Caco-2 (cell line): ENCODE data around the gene INPP5J. TPM values are rescaled to one million over a fixed set of nuclear protein-coding genes. Genes with fewer than 3 reads are reported as not detected.

Experiments
- BruUV-seq: library from RNA; stranded (reverse); fragments of 400-500 nt; replicated peaks from 2 replicates; lab custom pipeline; 2021; lab: Mats Ljungman, UMichigan
- CTCF ChIA-PET: fragments of 300-600 bp; sonication (Branson Sonifier 250); formaldehyde crosslinking; loops from one replicate; lab custom pipeline; 2022; ENCODE audit warnings: antibody characterized with exemption; lab: Charles Lee
- POLR2A ChIA-PET: fragments of 300-600 bp; sonication (Branson Sonifier 250); formaldehyde crosslinking; loops from one replicate; lab custom pipeline; 2022; ENCODE audit warnings: antibody characterized with exemption; lab: Charles Lee
- DNase-seq, 2 experiments: peaks; one replicate each; pipeline versions ENCODE4 v3.0.0 to v3.0.0-alpha.2; 2020 to 2022
- H3K27me3 ChIP-seq: replicated peaks from 2 replicates; pipeline ENCODE4 v1.6.0; 2011; ENCODE audit warnings: low read length; ENCODE audit not compliant: control insufficient read depth, insufficient read depth
- H3K36me3 ChIP-seq: 2 replicates; pipeline ENCODE4 v1.5.1; 2011; ENCODE audit warnings: low read length; ENCODE audit not compliant: control insufficient read depth, insufficient read depth
- H3K4me1 ChIP-seq: fragments of 250-450 bp; sonication (Bioruptor Pico); 2 replicates; pipeline ENCODE4 v1.5.1; 2020; ENCODE audit warnings: mild to moderate bottlenecking
- H3K4me3 ChIP-seq: 2 replicates; pipeline ENCODE4 v1.5.1; 2011; ENCODE audit warnings: low read depth, mild to moderate bottlenecking, control low read depth, low read length
- H3K9me3 ChIP-seq: fragments of 250-450 bp; sonication (Bioruptor Pico); 2 replicates; pipeline ENCODE4 v1.5.1; 2020; ENCODE audit warnings: mild to moderate bottlenecking, moderate library complexity
- H3K27ac Mint-ChIP-seq: one replicate; pipeline ENCODE4 v1.8.0; 2022; ENCODE audit warnings: mixed read lengths; ENCODE audit not compliant: unreplicated experiment
- H3K27me3 Mint-ChIP-seq: one replicate; pipeline ENCODE4 v1.8.0; 2022; ENCODE audit warnings: mixed read lengths; ENCODE audit not compliant: insufficient read depth, unreplicated experiment
- H3K36me3 Mint-ChIP-seq: one replicate; pipeline ENCODE4 v1.8.0; 2022; ENCODE audit warnings: mild to moderate bottlenecking, mixed read lengths; ENCODE audit not compliant: insufficient read depth, unreplicated experiment
- H3K4me1 Mint-ChIP-seq: one replicate; pipeline ENCODE4 v1.8.0; 2022; ENCODE audit warnings: low read depth, mixed read lengths; ENCODE audit not compliant: unreplicated experiment
- H3K4me3 Mint-ChIP-seq: one replicate; pipeline ENCODE4 v1.8.0; 2022; ENCODE audit warnings: mild to moderate bottlenecking, moderate library complexity, mixed read lengths; ENCODE audit not compliant: unreplicated experiment
- H3K9me3 Mint-ChIP-seq: one replicate; pipeline ENCODE4 v1.8.0; 2022; ENCODE audit warnings: mixed read lengths; ENCODE audit not compliant: unreplicated experiment
- intact Hi-C: fragments of 100-400 bp; cut with micrococcal nuclease; formaldehyde crosslinking; loops from one replicate; pipeline ENCODE4 v1.10.0; 2022; ENCODE audit not compliant: unreplicated experiment
- total RNA-seq: library from RNA; stranded (reverse); gene quantifications from 2 replicates; pipeline ENCODE4 v1.2.3, GENCODE V29; 2022
- TF ChIP-seq, protein P1 (sequence below), 2 experiments: fragments of 200-600 bp in 1 of 2; IDR thresholded peaks; 1 replicate in 1 of 2; 2 replicates in 1 of 2; pipeline versions ENCODE4 v1.5.1 to v1.8.0; 2011 to 2022; ENCODE audit warnings: antibody characterized with exemption in 1 of 2, control low read depth in 1 of 2, inconsistent platforms in 1 of 2, low read depth in 1 of 2, low read length in 1 of 2, mild to moderate bottlenecking in 1 of 2, moderate library complexity in 1 of 2; ENCODE audit not compliant: insufficient read depth in 1 of 2, severe bottlenecking in 1 of 2, unreplicated experiment in 1 of 2

INPP5J gene
- total RNA-seq, 1 experiment from 2014 or later = 6.8 TPM

DNA sequence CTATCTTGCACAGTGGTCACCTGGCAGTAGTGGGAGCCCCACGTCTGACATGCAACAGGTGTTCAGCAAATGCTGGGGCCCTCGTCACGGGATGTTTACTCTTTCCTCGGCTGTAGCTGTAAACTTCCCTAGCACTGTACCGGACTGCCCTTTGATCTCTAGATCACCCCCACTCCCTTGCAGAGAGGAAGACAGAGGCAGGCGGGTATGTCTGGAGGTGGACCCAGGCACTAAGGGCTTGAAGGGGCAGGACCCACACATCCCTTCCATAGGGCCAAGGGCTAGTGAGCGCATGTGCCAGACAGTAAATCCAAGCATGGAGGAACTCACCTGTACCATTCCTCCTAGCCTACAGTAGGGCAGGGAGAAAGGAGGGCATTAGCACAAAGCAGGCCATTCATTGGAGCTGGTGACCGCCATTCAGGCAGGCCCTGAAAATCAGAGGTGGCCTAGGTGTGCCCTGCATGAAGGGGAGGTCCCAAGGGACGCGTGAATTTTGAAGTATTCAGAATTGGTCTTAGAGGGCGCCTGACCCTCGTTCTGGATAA, 43.6 kb upstream of the INPP5J start:
- Mint-ChIP-seq H3K4me1 (peaks cover 30% of the 10 kb centered on the region), H3K27me3 (no peaks in the 10 kb centered on the region), H3K36me3 (peaks cover 38% of the 10 kb centered on the region), H3K4me3 (peak overlapping the region; percentile 43), H3K27ac (peak overlapping the region; percentile 85), H3K9me3 (no peaks in the 10 kb centered on the region)
- Histone ChIP-seq H3K27me3 (no peaks in the 10 kb centered on the region), H3K4me3 (no peak overlapping the region), H3K4me1 (peaks cover 38% of the 10 kb centered on the region), H3K36me3 (peaks cover 1% of the 10 kb centered on the region; the same call in 1 of the 2 replicates), H3K9me3 (no peaks in the 10 kb centered on the region)
- ChIA-PET POLR2A (interaction anchor here (0.5 to 3.4 kb wide), 6 partner anchors 15 to 487 kb away, joined by 3 to 60 read pairs (median 12); partner anchors contain the start of genes MORC2, PES1 and TUG1), CTCF (interaction anchor here (0.6 to 1.9 kb wide), 6 partner anchors 15 to 441 kb away, joined by 3 to 10 read pairs (median 7); partner anchors contain the start of genes MORC2, SELENOM and TUG1)
- no TSS peak for BruUV-seq
- TF ChIP-seq, protein P1, sequence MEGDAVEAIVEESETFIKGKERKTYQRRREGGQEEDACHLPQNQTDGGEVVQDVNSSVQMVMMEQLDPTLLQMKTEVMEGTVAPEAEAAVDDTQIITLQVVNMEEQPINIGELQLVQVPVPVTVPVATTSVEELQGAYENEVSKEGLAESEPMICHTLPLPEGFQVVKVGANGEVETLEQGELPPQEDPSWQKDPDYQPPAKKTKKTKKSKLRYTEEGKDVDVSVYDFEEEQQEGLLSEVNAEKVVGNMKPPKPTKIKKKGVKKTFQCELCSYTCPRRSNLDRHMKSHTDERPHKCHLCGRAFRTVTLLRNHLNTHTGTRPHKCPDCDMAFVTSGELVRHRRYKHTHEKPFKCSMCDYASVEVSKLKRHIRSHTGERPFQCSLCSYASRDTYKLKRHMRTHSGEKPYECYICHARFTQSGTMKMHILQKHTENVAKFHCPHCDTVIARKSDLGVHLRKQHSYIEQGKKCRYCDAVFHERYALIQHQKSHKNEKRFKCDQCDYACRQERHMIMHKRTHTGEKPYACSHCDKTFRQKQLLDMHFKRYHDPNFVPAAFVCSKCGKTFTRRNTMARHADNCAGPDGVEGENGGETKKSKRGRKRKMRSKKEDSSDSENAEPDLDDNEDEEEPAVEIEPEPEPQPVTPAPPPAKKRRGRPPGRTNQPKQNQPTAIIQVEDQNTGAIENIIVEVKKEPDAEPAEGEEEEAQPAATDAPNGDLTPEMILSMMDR (IDR thresholded peaks at IDR 0.05; ENCODE audit: insufficient read depth in 1 of 2, low read depth in 1 of 2, low read length in 1 of 2, severe bottlenecking in 1 of 2, unreplicated experiment in 1 of 2) = peak in 1 of 2 experiments; percentile 13
- intact Hi-C loops = loop anchor here (1.0 kb wide), 1 partner anchor 24 kb away; no protein-coding TSS in a partner anchor
- DNase-seq = peak; percentile 88 to 92

DNA sequence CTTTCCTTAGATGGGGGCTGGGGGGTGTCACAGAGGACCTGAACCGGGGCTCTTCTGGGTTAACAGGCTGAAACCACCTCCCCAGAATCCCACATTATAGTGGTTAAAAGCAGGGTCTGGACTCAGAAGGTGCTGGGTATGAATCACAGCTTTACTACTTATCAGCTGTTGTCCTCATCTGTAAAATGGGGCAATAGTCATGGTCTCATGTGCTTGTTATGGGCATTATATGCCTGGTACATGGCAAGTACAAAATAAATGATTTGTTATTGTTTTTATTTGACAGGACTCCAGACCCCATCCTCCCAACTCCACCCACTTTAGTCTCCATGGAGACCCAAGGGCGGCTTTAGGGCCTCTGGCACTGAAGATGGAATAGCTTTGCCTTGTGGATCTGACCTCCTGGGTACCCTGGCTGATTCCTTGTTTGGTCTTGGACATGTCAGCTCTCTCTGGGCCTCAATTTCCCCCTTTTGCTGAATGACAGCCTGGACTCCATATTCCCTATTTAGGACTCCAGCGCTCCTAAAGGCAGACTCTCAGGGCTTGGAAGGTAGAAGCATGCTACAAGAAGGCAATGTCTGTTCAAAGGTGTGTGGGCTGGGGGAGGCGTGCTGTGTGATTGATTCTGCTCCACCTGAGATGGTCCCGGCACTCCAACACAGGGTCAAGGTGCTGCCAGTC, 42.5 kb upstream of the INPP5J start:
- ChIA-PET POLR2A (interaction anchor here (0.5 to 3.4 kb wide), 11 partner anchors 16 to 169 kb away, joined by 3 to 60 read pairs (median 4); partner anchors contain the start of genes MORC2 and TUG1), CTCF (interaction anchor here (1.0 to 3.5 kb wide), 8 partner anchors 16 to 111 kb away, joined by 3 to 29 read pairs (median 7); partner anchors contain the start of genes MORC2, SELENOM and TUG1)
- Histone ChIP-seq H3K4me1 (peaks cover 38% of the 10 kb centered on the region), H3K9me3 (no peaks in the 10 kb centered on the region), H3K36me3 (peaks cover 1% of the 10 kb centered on the region), H3K27me3 (no peaks in the 10 kb centered on the region), H3K4me3 (peak overlapping the region; percentile 60)
- Mint-ChIP-seq H3K9me3 (no peaks in the 10 kb centered on the region), H3K36me3 (peaks cover 32% of the 10 kb centered on the region), H3K4me3 (peak overlapping the region; percentile 94), H3K27me3 (no peaks in the 10 kb centered on the region), H3K4me1 (peaks cover 30% of the 10 kb centered on the region), H3K27ac (peak overlapping the region; percentile 95)
- BruUV-seq = TSS peak; percentile 83
- intact Hi-C loops = loop anchor here (1.0 kb wide), 1 partner anchor 111 kb away; the partner anchor contains the start of gene TUG1
- TF ChIP-seq, protein P1 (IDR thresholded peaks at IDR 0.05; ENCODE audit: insufficient read depth in 1 of 2, low read depth in 1 of 2, low read length in 1 of 2, severe bottlenecking in 1 of 2, unreplicated experiment in 1 of 2) = no peak
- no peak for DNase-seq
